Muscle of leg (tissue), 11 donors: ENCODE measurements around the gene SLC25A52. TPM values are rescaled to one million over a fixed set of nuclear protein-coding genes. Genes with fewer than 3 reads are reported as not detected.

ENCODE experiments used
- DNase-seq: peaks from one replicate; pipeline ENCODE4 v3.0.0; 2013
- H3K27ac ChIP-seq: one replicate; pipeline ENCODE4 v1.5.1; 2013; ENCODE audit warnings: mild to moderate bottlenecking, low read length, control low read depth
- H3K27me3 ChIP-seq: one replicate; pipeline ENCODE4 v1.6.1; 2013; ENCODE audit warnings: low read length; ENCODE audit not compliant: control insufficient read depth, insufficient read depth
- H3K36me3 ChIP-seq: one replicate; pipeline ENCODE4 v1.6.1; 2013; ENCODE audit warnings: low read length; ENCODE audit not compliant: control insufficient read depth, insufficient read depth
- H3K4me1 ChIP-seq: one replicate; pipeline ENCODE4 v1.6.1; 2013; ENCODE audit warnings: low read length; ENCODE audit not compliant: control insufficient read depth, insufficient read depth
- H3K4me3 ChIP-seq: one replicate; pipeline ENCODE4 v1.5.1; 2013; ENCODE audit warnings: low read length, control low read depth
- H3K9me3 ChIP-seq: replicated peaks from 2 replicates; pipeline ENCODE4 v1.6.1; 2013; ENCODE audit warnings: low read depth, low read length; ENCODE audit not compliant: control insufficient read depth
- WGBS: methylation state at CpG from one replicate; pipeline ENCODE4 v1.1.5; 2013; ENCODE audit warnings: missing lambda C conversion rate; ENCODE audit not compliant: insufficient coverage; 5-methylcytosine and 5-hydroxymethylcytosine counted together
- polyA plus RNA-seq, 8 donors: library from polyadenylated mRNA; unstranded; fragments of 120-200 nt; gene quantifications; one replicate each; pipeline versions ENCODE4 v1.2.1 to v1.2.3, GENCODE V29; 2013; ENCODE audit warnings: inconsistent platforms in 1 of 8, low replicate concordance in 1 of 8; ENCODE audit not compliant: insufficient read length in 8 of 8, insufficient read depth in 1 of 8
- total RNA-seq: library from RNA; stranded (reverse); fragments of 120-200 nt; gene quantifications from one replicate; pipeline ENCODE4 v1.2.4, GENCODE V29; 2013

SLC25A52 gene
- total and polyA plus RNA-seq, 9 donors = 0.09 to 0.66 (median 0.44) TPM; not detected in 1

DNA sequence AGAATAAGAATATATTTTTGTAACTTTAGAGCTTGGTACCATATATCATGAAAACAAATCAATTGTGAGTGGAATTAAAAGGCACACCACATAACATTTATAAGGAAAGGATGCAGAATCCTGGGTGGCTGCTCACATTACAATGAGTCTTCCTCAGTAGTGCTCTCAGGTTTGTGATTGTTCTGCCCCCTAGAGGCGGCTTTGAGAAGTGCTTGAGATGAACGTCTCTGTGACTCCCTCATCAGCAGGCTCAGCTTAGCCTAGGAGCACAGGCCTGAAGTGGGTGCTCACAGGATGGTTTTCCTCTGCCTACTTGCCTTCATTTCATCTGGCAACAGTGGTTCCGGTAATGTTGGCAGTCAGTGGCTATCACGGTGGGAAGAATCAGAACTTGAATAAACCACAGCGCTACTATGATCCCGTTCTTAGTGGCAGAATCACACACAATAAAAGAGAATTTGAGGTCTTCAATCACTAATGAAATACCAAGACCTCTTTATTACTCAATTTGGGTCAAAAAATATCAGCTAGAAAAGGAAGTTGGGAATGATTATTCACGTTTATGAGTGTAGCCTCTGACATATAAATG, 38.2 kb downstream of the SLC25A52 start:
- WGBS = 0% methylated on average over 2 of the region's 7 CpGs
- no peak overlapping the region for H3K27ac ChIP-seq
- no peaks in the 10 kb centered on the region for H3K36me3 ChIP-seq
- H3K4me3 ChIP-seq = no peak overlapping the region
- H3K27me3 ChIP-seq = peaks cover 10% of the 10 kb centered on the region
- peak; percentile 87 for DNase-seq
- peaks cover 3% of the 10 kb centered on the region for H3K4me1 ChIP-seq
- no peaks in the 10 kb centered on the region for H3K9me3 ChIP-seq

GRCh38 chr18:31721601-31722000, 39.1 kb downstream of the SLC25A52 start:
- Histone ChIP-seq H3K27ac (no peak overlapping the region), H3K4me1 (peaks cover 3% of the 10 kb centered on the region), H3K4me3 (no peak overlapping the region), H3K36me3 (no peaks in the 10 kb centered on the region), H3K9me3 (no peaks in the 10 kb centered on the region), H3K27me3 (peaks cover 10% of the 10 kb centered on the region)
- WGBS = no CpG with 5 or more reads among the region's 3 CpGs
- DNase-seq = peak; percentile 10

DNA sequence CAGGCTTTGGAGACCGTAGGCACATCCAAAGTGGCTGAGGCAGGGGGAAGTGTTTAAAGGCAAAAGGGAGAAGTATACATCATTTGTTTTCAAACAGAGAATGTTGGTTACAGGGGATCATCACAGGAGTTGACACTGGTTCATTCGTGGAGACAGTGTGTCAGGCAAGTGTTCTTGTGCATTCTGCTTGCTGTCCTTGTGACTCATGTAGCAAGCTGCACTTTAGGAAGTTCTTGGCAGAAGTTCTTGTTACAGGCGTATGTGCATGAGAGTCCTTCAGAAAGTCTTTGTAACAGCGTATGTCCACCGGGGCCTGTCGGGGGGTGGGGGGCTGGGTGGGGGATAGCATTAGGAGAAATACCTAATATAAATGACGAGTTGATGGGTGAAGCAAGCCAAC, 39.8 kb downstream of the SLC25A52 start:
- Histone ChIP-seq H3K9me3 (no peaks in the 10 kb centered on the region), H3K4me3 (no peak overlapping the region), H3K27me3 (peaks cover 6% of the 10 kb centered on the region), H3K27ac (no peak overlapping the region), H3K36me3 (no peaks in the 10 kb centered on the region), H3K4me1 (peaks cover 3% of the 10 kb centered on the region)
- 76% methylated on average over 6 of the region's 7 CpGs for WGBS
- DNase-seq = peak; percentile 39

GRCh38 chr18:31719363-31720006, 41.2 kb downstream of the SLC25A52 start:
- H3K36me3 ChIP-seq = no peaks in the 10 kb centered on the region
- no peak overlapping the region for H3K4me3 ChIP-seq
- H3K27ac ChIP-seq = no peak overlapping the region
- 94% methylated on average over 6 of the region's 7 CpGs for whole genome bisulfite sequencing
- no peaks in the 10 kb centered on the region for H3K9me3 ChIP-seq
- H3K27me3 ChIP-seq = peaks cover 4% of the 10 kb centered on the region
- no peaks in the 10 kb centered on the region for H3K4me1 ChIP-seq
- DNase-seq = no peak

DNA sequence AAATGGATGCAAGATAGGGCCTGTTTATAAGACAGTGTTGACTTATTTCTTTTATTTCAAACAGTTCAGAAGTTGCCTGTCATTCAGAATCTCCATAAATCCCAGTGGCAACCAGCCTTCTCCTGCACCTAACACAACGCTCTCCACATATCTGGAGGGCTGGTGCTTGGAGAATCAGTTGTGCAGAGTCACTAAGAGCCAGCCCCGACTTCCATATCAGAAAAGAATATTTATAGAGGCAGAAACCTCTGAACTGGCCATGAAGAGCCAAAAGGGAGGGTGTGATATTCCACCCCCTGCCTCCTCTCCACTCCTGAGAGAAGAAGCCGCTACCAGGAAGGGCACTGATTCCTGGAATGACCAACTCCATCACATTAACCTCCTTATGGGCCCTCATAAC, 42.3 kb downstream of the SLC25A52 start:
- Histone ChIP-seq H3K36me3 (no peaks in the 10 kb centered on the region), H3K27me3 (no peaks in the 10 kb centered on the region), H3K4me1 (no peaks in the 10 kb centered on the region), H3K4me3 (no peak overlapping the region), H3K27ac (no peak overlapping the region), H3K9me3 (no peaks in the 10 kb centered on the region)
- no peak for DNase-seq
- WGBS = no CpG with 5 or more reads among the region's 3 CpGs

DNA sequence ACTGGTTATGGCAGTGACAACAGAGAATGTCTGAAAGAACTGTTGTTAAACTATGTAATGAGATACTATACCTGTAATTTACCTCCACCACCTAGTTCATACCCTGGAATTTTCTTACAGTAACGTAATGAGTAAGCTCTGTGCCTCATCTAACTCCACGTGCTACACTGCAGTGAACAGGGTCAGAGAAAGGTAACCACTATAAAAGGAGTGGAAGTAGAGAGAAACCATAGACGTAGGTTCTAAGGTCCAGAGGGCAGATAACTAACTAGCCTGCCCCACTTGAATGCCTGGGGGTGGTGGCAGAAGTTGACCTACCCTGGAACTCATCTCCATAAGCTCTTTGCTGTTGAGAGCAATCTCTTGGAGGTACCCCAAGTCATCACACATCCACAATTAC, 44.3 kb downstream of the SLC25A52 start:
- Histone ChIP-seq H3K36me3 (no peaks in the 10 kb centered on the region), H3K27me3 (no peaks in the 10 kb centered on the region), H3K9me3 (no peaks in the 10 kb centered on the region), H3K4me3 (no peak overlapping the region), H3K4me1 (no peaks in the 10 kb centered on the region), H3K27ac (no peak overlapping the region)
- DNase-seq = no peak
- no CpG with 5 or more reads among the region's 3 CpGs for WGBS

DNA sequence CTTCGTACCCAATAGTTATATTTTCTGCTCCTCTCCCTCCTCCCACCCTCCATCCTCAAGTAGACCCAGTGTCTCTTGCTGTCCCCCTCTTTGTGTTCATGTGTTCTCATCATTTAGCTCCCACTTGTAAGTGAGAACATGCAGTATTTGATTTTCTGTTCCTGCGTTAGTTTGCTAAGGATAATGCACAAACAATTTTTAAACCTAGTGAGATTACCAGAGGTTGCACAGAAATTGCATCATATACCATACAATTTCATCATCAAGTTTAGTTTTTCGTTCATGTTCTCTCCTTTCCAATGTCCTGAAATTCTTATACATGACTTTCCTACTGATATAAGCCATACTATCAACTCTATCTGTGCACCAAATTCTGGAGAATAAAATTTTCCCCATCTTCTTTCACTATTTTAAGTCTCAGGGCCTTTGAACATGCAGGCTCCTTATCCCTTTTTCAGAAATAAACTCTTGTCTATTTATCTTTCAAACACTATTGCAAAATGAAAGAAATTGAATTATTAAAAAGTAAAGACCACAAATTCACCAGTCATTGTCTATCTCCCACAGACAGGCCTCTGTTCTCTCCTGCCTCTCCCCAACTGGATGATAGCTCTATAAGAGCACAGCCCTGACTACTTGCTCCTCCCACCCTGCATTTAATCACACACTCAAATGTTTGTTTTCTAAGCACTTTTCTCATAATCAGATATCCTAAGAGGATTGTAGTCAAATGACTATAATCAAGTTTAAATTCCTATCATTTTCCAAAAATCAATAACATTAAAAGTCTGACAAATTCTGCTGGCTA, 49.1 kb downstream of the SLC25A52 start:
- no peak for DNase-seq
- Histone ChIP-seq H3K36me3 (no peaks in the 10 kb centered on the region), H3K9me3 (no peaks in the 10 kb centered on the region), H3K4me3 (no peak overlapping the region), H3K4me1 (no peaks in the 10 kb centered on the region), H3K27ac (no peak overlapping the region), H3K27me3 (no peaks in the 10 kb centered on the region)
- 92% methylated on average over 2 of the region's 3 CpGs for WGBS

DNA sequence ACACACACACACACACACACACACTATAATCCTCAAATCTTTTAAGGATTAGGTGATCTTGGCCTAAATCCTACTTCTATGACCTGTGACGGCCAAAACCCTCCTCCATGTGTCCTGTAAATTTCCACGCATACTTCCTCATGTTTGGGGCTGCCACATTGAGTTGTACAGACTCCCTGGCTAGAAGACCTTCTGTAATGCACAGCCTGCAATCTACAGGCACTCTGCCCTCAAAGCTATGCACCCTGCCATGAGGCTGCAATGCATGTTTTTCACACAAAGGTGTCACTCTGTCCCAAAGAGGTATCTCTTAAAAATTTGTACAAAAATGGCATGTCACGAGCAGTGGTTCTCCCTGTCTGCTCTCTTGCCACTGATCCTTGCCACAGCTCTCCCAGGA, 49.9 kb downstream of the SLC25A52 start:
- no peak overlapping the region for H3K4me3 ChIP-seq
- no peaks in the 10 kb centered on the region for H3K27me3 ChIP-seq
- H3K9me3 ChIP-seq = no peaks in the 10 kb centered on the region
- H3K27ac ChIP-seq = no peak overlapping the region
- no peak for DNase-seq
- no peaks in the 10 kb centered on the region for H3K4me1 ChIP-seq
- 32% methylated on average over 2 of the region's 3 CpGs for WGBS
- no peaks in the 10 kb centered on the region for H3K36me3 ChIP-seq
